Posterior vena cava (tissue), 2 donors: ENCODE data around the gene VPS13D. TPM values are rescaled to one million over a fixed set of nuclear protein-coding genes. Genes with fewer than 3 reads are reported as not detected.
"Not testable (repeated sequence)": the region's sequence is repeated elsewhere in the genome, so short reads cannot be mapped to it uniquely, and the experiment has no call there.

Experiments
- DNase-seq: peaks from one replicate; pipeline ENCODE4 v3.0.0-alpha.2; 2020; ENCODE audit warnings: low spot score
- intact Hi-C, 2 donors: fragments of 100-400 bp; cut with DNase I; formaldehyde crosslinking; loops; one replicate each; pipeline versions ENCODE4 v1.14.1 to v1.14.2; 2022 to 2023
- total RNA-seq, 2 donors: library from RNA; stranded (reverse); fragmentation: NEBNext Ultra II Directional; extraction: Animal tissue kit (Norgen Biotek cat#: 25700); gene quantifications; one replicate each; pipeline ENCODE4 v1.2.1, GENCODE V29; 2021
- donor health status: DM: yes; HTN: yes; CAD: no.
- donor health status: DM: yes; HTN: yes; CAD: no.

Gene VPS13D
- total RNA-seq, 2 donors from 2014 or later: 74.9 to 96.7 TPM

- intact Hi-C loops: no loop called here
- no peak for DNase-seq
These were observed 234.8 kb downstream of the VPS13D start for GRCh38 chr1:12464598-12465056.

GRCh38 chr1:12465126-12465525 lies 235.3 kb downstream of the VPS13D start:
- DNase-seq: no peak
- intact Hi-C loops: no loop called here

GRCh38 chr1:12466816-12467215 lies 237.0 kb downstream of the VPS13D start:
- no peak for DNase-seq
- intact Hi-C loops: no loop called here

- no peak for DNase-seq
- intact Hi-C loops: no loop called here
These were observed 237.9 kb downstream of the VPS13D start for GRCh38 chr1:12467570-12468286.

GRCh38 chr1:12468323-12468722 lies 238.5 kb downstream of the VPS13D start:
- no peak for DNase-seq
- intact Hi-C loops: no loop called here

- intact Hi-C loops: no loop called here
These were observed 239.7 kb downstream of the VPS13D start for GRCh38 chr1:12469493-12469892.

GRCh38 chr1:12469990-12470389 lies 240.2 kb downstream of the VPS13D start:
- intact Hi-C loops: no loop called here
- DNase-seq: no peak

More at GRCh38 chr1:12469493-12469892, 239.7 kb downstream of the VPS13D start:
- DNase-seq: no peak

- intact Hi-C loops, DNase-seq: not testable (repeated sequence)
These were observed 241.1 kb downstream of the VPS13D start for GRCh38 chr1:12470916-12471315.

GRCh38 chr1:12472156-12472797 lies 242.4 kb downstream of the VPS13D start:
- no peak for DNase-seq
- intact Hi-C loops: no loop called here

GRCh38 chr1:12472798-12473551 lies 243.1 kb downstream of the VPS13D start:
- intact Hi-C loops: no loop called here
- no peak for DNase-seq

- intact Hi-C loops: no loop called here
- no peak for DNase-seq
These were observed 243.9 kb downstream of the VPS13D start for GRCh38 chr1:12473596-12474362.

- no peak for DNase-seq
- intact Hi-C loops: no loop called here
These were observed 245.3 kb downstream of the VPS13D start for GRCh38 chr1:12475101-12475500.

- no peak for DNase-seq
These were observed 245.7 kb downstream of the VPS13D start for GRCh38 chr1:12475530-12475934.

GRCh38 chr1:12475947-12476346 lies 246.1 kb downstream of the VPS13D start:
- intact Hi-C loops: no loop called here

More at GRCh38 chr1:12475530-12475934, 245.7 kb downstream of the VPS13D start:
- intact Hi-C loops: no loop called here

GRCh38 chr1:12477314-12477713 lies 247.5 kb downstream of the VPS13D start:
- intact Hi-C loops: no loop called here
- DNase-seq: no peak

More at GRCh38 chr1:12475947-12476346, 246.1 kb downstream of the VPS13D start:
- DNase-seq: no peak

GRCh38 chr1:12477936-12478611 lies 248.2 kb downstream of the VPS13D start:
- intact Hi-C loops: no loop called here
- DNase-seq: peak; percentile 95

- DNase-seq: no peak
- intact Hi-C loops: no loop called here
These were observed 248.8 kb downstream of the VPS13D start for GRCh38 chr1:12478612-12478985.

GRCh38 chr1:12479311-12479710 lies 249.5 kb downstream of the VPS13D start:
- intact Hi-C loops: no loop called here
- no peak for DNase-seq

GRCh38 chr1:12480041-12480440 lies 250.2 kb downstream of the VPS13D start:
- intact Hi-C loops: loop anchor here in 1 of 2 donors (10.0 kb wide), 1 partner anchor 115 kb away; no protein-coding TSS in a partner anchor

More at GRCh38 chr1:12480041-12480440, 250.2 kb downstream of the VPS13D start:
- DNase-seq: no peak
